Measurements from ENCODE around the gene BBLN. TPM values are rescaled to one million over a fixed set of nuclear protein-coding genes. Genes with fewer than 3 reads are reported as not detected.

Gene BBLN
- total and polyA plus RNA-seq, 4 donors, result 13.4 to 42.1 (median 32.3) TPM

GRCh38 chr9:128206484-128206883, 46.4 kb downstream of the BBLN start:
- H3K9ac ChIP-seq (ENCODE audit: low read depth in 1 of 2, low read length in 2 of 2), result no peak overlapping the region
- H3K27me3 ChIP-seq (ENCODE audit: control insufficient read depth in 4 of 4, insufficient read depth in 4 of 4, low read length in 3 of 4), result no peaks in the 10 kb centered on the region
- no peak for DNase-seq (ENCODE audit: low spot score)
- no peak overlapping the region for H3K4me3 ChIP-seq (ENCODE audit: low read depth in 1 of 3, low read length in 3 of 3)
- 91% methylated on average over 3 of the region's 3 CpGs for WGBS
- H3K4me1 ChIP-seq (ENCODE audit: control insufficient read depth in 4 of 4, insufficient read depth in 4 of 4, low read length in 3 of 4), result peaks cover 3 to 56% (median 36%) of the 10 kb centered on the region in 4 donors
- no peaks in the 10 kb centered on the region for H3K36me3 ChIP-seq (ENCODE audit: control insufficient read depth in 4 of 4, insufficient read depth in 3 of 4, low read depth in 1 of 4, low read length in 3 of 4)
- no peaks in the 10 kb centered on the region for H3K9me3 ChIP-seq (ENCODE audit: control insufficient read depth in 4 of 4, low read length in 3 of 4)
- TF ChIP-seq, protein P1, sequence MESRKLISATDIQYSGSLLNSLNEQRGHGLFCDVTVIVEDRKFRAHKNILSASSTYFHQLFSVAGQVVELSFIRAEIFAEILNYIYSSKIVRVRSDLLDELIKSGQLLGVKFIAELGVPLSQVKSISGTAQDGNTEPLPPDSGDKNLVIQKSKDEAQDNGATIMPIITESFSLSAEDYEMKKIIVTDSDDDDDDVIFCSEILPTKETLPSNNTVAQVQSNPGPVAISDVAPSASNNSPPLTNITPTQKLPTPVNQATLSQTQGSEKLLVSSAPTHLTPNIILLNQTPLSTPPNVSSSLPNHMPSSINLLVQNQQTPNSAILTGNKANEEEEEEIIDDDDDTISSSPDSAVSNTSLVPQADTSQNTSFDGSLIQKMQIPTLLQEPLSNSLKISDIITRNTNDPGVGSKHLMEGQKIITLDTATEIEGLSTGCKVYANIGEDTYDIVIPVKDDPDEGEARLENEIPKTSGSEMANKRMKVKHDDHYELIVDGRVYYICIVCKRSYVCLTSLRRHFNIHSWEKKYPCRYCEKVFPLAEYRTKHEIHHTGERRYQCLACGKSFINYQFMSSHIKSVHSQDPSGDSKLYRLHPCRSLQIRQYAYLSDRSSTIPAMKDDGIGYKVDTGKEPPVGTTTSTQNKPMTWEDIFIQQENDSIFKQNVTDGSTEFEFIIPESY (IDR thresholded peaks at IDR 0.05), result no peak
- TF ChIP-seq HNF4A (conservative IDR thresholded peaks at IDR 0.05) (no peak), GABPA (IDR thresholded peaks at IDR 0.05 in 1 of 2, conservative IDR thresholded peaks at IDR 0.05 in 1 of 2) (no peak), YY1 (IDR thresholded peaks at IDR 0.05) (no peak), FOXA1 (IDR thresholded peaks at IDR 0.05) (no peak), FOXA2 (IDR thresholded peaks at IDR 0.05) (no peak)
- peak overlapping the region in 1 of 2 donors; percentile 33 for H3K27ac ChIP-seq (ENCODE audit: low read depth in 1 of 2, low read length in 2 of 2)

GRCh38 chr9:128206916-128207910, 47.1 kb downstream of the BBLN start:
- 80% methylated on average over 15 of the region's 15 CpGs for WGBS
- H3K27me3 ChIP-seq (ENCODE audit: control insufficient read depth in 4 of 4, insufficient read depth in 4 of 4, low read length in 3 of 4), result no peaks in the 10 kb centered on the region
- no peak overlapping the region for H3K9ac ChIP-seq (ENCODE audit: low read depth in 1 of 2, low read length in 2 of 2)
- no peaks in the 10 kb centered on the region for H3K9me3 ChIP-seq (ENCODE audit: control insufficient read depth in 4 of 4, low read length in 3 of 4)
- no peak for DNase-seq (ENCODE audit: low spot score)
- TF ChIP-seq FOXA2 (IDR thresholded peaks at IDR 0.05) (no peak), RXRA (IDR thresholded peaks at IDR 0.05) (no peak)
- H3K27ac ChIP-seq (ENCODE audit: low read depth in 1 of 2, low read length in 2 of 2), result peak overlapping the region in 1 of 2 donors; percentile 16
- no peaks in the 10 kb centered on the region for H3K36me3 ChIP-seq (ENCODE audit: control insufficient read depth in 4 of 4, insufficient read depth in 3 of 4, low read depth in 1 of 4, low read length in 3 of 4)
- no peak overlapping the region for H3K4me3 ChIP-seq (ENCODE audit: low read depth in 1 of 3, low read length in 3 of 3)
- H3K4me1 ChIP-seq (ENCODE audit: control insufficient read depth in 4 of 4, insufficient read depth in 4 of 4, low read length in 3 of 4), result peaks cover 7 to 63% (median 42%) of the 10 kb centered on the region in 4 donors

- no peak overlapping the region for H3K9ac ChIP-seq (ENCODE audit: low read depth in 1 of 2, low read length in 2 of 2)
- no peaks in the 10 kb centered on the region for H3K27me3 ChIP-seq (ENCODE audit: control insufficient read depth in 4 of 4, insufficient read depth in 4 of 4, low read length in 3 of 4)
- H3K27ac ChIP-seq (ENCODE audit: low read depth in 1 of 2, low read length in 2 of 2), result peak overlapping the region in 1 of 2 donors; percentile 68
- H3K36me3 ChIP-seq (ENCODE audit: control insufficient read depth in 4 of 4, insufficient read depth in 3 of 4, low read depth in 1 of 4, low read length in 3 of 4), result no peaks in the 10 kb centered on the region
- H3K4me1 ChIP-seq (ENCODE audit: control insufficient read depth in 4 of 4, insufficient read depth in 4 of 4, low read length in 3 of 4), result peaks cover 7 to 62% (median 42%) of the 10 kb centered on the region in 4 donors
- DNase-seq (ENCODE audit: low spot score), result no peak
- no peaks in the 10 kb centered on the region for H3K9me3 ChIP-seq (ENCODE audit: control insufficient read depth in 4 of 4, low read length in 3 of 4)
- 91% methylated on average over 7 of the region's 7 CpGs for WGBS
- H3K4me3 ChIP-seq (ENCODE audit: low read depth in 1 of 3, low read length in 3 of 3), result no peak overlapping the region
- TF ChIP-seq FOXA1 (IDR thresholded peaks at IDR 0.05) (no peak), HNF4A (conservative IDR thresholded peaks at IDR 0.05) (no peak), YY1 (IDR thresholded peaks at IDR 0.05) (no peak), RXRA (IDR thresholded peaks at IDR 0.05) (no peak), SP1 (IDR thresholded peaks at IDR 0.05) (no peak), RAD21 (IDR thresholded peaks at IDR 0.05) (no peak), TAF1 (conservative IDR thresholded peaks at IDR 0.05) (no peak), ATF3 (IDR thresholded peaks at IDR 0.05) (no peak), CTCF (IDR thresholded peaks at IDR 0.05; ENCODE audit: low read depth, low read length, missing input control) (no peak), EGR1 (IDR thresholded peaks at IDR 0.05; ENCODE audit: low read depth in 2 of 2) (no peak), HNF4G (IDR thresholded peaks at IDR 0.05) (no peak), NR2F2 (IDR thresholded peaks at IDR 0.05) (no peak), FOXA2 (IDR thresholded peaks at IDR 0.05) (no peak)
- TF ChIP-seq, protein P2, sequence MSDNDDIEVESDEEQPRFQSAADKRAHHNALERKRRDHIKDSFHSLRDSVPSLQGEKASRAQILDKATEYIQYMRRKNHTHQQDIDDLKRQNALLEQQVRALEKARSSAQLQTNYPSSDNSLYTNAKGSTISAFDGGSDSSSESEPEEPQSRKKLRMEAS (IDR thresholded peaks at IDR 0.05), result no peak
- TF ChIP-seq, protein P1 (IDR thresholded peaks at IDR 0.05), result no peak
Observed at GRCh38 chr9:128208386-128208785, 48.3 kb downstream of the BBLN start.

All from liver (tissue), 9 donors.